Measurements from ENCODE around the gene TRA2A. TPM values are rescaled to one million over a fixed set of nuclear protein-coding genes. Genes with fewer than 3 reads are reported as not detected.

TRA2A gene
- total and polyA plus RNA-seq, 10 of the 15 experiments (the other 5 are each of a cell fraction or from before 2014, with no cell fraction given) = 25.0 to 224 (median 91.3) TPM

DNA sequence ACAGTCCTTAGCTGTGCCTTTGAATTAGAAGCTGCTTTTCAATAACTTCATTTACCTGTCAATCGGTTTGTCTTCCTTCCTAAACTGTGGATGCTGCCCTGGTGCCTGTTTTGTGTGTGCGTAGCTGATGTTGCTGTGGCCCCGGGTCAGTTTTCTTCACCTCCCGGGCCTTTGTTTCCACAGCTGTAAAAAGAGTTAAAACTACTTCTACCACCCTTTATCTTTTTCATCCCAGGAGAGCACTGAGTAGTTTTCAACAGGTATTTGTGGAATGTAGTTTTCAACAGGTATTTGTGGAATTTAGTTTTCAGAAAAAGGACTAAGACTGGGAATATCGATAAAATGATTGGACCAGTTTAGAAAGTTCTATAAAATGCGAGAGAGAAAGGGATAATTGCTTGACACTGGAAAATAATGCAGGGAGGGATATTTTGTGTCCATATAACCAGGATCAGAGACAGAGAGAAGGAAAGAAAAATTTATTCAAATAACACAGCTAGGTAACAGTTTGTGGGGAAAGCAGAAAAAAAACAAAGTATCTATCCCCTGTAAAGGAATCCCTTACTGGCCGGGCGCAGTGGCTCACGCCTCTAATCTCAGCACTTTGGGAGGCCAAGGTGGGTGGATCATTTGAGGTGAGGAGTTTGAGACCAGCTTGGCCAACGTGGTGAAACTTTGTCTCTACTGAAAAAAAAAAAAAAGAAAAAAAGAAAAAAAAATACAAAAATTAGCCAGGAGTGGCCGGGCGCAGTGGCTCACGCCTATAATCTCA, 45.6 kb downstream of the TRA2A start (continued):
- TF ChIP-seq, protein P1, sequence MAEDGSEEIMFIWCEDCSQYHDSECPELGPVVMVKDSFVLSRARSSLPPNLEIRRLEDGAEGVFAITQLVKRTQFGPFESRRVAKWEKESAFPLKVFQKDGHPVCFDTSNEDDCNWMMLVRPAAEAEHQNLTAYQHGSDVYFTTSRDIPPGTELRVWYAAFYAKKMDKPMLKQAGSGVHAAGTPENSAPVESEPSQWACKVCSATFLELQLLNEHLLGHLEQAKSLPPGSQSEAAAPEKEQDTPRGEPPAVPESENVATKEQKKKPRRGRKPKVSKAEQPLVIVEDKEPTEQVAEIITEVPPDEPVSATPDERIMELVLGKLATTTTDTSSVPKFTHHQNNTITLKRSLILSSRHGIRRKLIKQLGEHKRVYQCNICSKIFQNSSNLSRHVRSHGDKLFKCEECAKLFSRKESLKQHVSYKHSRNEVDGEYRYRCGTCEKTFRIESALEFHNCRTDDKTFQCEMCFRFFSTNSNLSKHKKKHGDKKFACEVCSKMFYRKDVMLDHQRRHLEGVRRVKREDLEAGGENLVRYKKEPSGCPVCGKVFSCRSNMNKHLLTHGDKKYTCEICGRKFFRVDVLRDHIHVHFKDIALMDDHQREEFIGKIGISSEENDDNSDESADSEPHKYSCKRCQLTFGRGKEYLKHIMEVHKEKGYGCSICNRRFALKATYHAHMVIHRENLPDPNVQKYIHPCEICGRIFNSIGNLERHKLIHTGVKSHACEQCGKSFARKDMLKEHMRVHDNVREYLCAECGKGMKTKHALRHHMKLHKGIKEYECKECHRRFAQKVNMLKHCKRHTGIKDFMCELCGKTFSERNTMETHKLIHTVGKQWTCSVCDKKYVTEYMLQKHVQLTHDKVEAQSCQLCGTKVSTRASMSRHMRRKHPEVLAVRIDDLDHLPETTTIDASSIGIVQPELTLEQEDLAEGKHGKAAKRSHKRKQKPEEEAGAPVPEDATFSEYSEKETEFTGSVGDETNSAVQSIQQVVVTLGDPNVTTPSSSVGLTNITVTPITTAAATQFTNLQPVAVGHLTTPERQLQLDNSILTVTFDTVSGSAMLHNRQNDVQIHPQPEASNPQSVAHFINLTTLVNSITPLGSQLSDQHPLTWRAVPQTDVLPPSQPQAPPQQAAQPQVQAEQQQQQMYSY (CRISPR knock-in tag; IDR thresholded peaks at IDR 0.05) = no peak
- no peak for TF ChIP-seq CBFB (IDR thresholded peaks at IDR 0.05; ENCODE audit: low read depth)
- no peak for TF ChIP-seq POLR2A (IDR thresholded peaks at IDR 0.05; ENCODE audit: low read depth, low read length)
- no peak for TF ChIP-seq SRF (IDR thresholded peaks at IDR 0.05; ENCODE audit: low read depth in 2 of 2, low read length in 2 of 2)
- no peak for TF ChIP-seq BCL11A (IDR thresholded peaks at IDR 0.05; ENCODE audit: low read depth, low read length)
- TF ChIP-seq, protein P2, sequence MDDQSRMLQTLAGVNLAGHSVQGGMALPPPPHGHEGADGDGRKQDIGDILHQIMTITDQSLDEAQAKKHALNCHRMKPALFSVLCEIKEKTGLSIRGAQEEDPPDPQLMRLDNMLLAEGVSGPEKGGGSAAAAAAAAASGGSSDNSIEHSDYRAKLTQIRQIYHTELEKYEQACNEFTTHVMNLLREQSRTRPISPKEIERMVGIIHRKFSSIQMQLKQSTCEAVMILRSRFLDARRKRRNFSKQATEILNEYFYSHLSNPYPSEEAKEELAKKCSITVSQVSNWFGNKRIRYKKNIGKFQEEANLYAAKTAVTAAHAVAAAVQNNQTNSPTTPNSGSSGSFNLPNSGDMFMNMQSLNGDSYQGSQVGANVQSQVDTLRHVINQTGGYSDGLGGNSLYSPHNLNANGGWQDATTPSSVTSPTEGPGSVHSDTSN (IDR thresholded peaks at IDR 0.05; ENCODE audit: insufficient replicate concordance, low read depth, low read length) = no peak

DNA sequence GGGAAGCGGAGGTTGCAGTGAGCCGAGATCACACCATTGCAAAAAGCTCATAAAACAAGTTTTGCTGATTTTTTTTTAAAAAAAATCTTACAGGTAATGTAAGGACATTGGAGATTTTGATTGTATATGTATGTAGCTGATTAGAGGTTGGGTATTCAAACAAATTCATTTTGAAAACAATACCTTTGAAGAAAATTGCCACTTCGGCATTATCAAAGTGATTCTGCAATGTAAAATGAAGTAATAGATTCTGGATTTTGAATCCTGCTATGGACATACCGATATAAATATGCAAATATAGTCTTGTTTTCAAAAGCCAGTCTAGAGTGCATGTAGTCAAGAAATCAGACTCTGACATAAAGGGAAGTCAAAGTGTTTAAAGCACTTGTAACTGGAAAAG, 49.1 kb downstream of the TRA2A start:
- no peak for ATAC-seq
- Histone ChIP-seq H3K36me3 (ENCODE audit: control insufficient read depth in 2 of 2, insufficient read depth in 2 of 2, low read length in 1 of 2) (no peaks in the 10 kb centered on the region), H2AFZ (ENCODE audit: control insufficient read depth, low read depth, low read length) (no peak overlapping the region), H4K20me1 (ENCODE audit: control insufficient read depth, insufficient read depth) (no peaks in the 10 kb centered on the region), H3K4me3 (no peak overlapping the region), H3K79me2 (ENCODE audit: control insufficient read depth, insufficient read depth, low read length) (no peaks in the 10 kb centered on the region), H3K9ac (ENCODE audit: control insufficient read depth, insufficient read depth, low read length) (no peak overlapping the region), H3K27ac (ENCODE audit: control insufficient read depth, insufficient read depth) (no peak overlapping the region), H3K27me3 (replicated peaks in 1 of 2; ENCODE audit: control insufficient read depth in 2 of 2, insufficient read depth in 2 of 2, low read length in 1 of 2) (no peaks in the 10 kb centered on the region), H3K4me1 (ENCODE audit: control insufficient read depth, insufficient read depth, low read length) (no peaks in the 10 kb centered on the region), H3K4me2 (ENCODE audit: control insufficient read depth, insufficient read depth) (no peak overlapping the region), H3K9me3 (replicated peaks; ENCODE audit: control insufficient read depth, insufficient read depth, low read length) (no peaks in the 10 kb centered on the region)
- no TSS peak for BruUV-seq (replicated peaks)
- POLR2A ChIA-PET = interaction anchor here (1.1 kb wide), 1 partner anchor 40 kb away, joined by 3 read pairs; no protein-coding TSS in a partner anchor
- DNase-seq (ENCODE audit: low read depth, low spot score) = no peak
- in situ Hi-C loops (cut with MboI) (no loop called here), intact Hi-C loops (cut with micrococcal nuclease; ENCODE audit: unreplicated experiment) (no loop called here)
- no peak for FAIRE-seq
- SMC1A ChIA-PET (ENCODE audit: uncharacterized antibody, unreplicated experiment) = interaction anchor here (0.6 to 1.0 kb wide), 2 partner anchors 14 to 294 kb away, joined by 3 read pairs; no protein-coding TSS in a partner anchor
- RAD21 ChIA-PET (ENCODE audit: unreplicated experiment) = no interaction called here
- WGBS (ENCODE audit: insufficient coverage, insufficient replicate concordance, low lambda C conversion rate, missing lambda C conversion rate) = 65% methylated on average over 4 of the region's 4 CpGs
- no peak for TF ChIP-seq NFIC (IDR thresholded peaks at IDR 0.05; ENCODE audit: low read depth, low read length)
- CTCF ChIA-PET = interaction anchor here (0.6 kb wide), 2 partner anchors 65 to 88 kb away, joined by 3 to 4 read pairs; no protein-coding TSS in a partner anchor

Measured in GM12878 (cell line).